WTC11 (cell line): ENCODE data around the gene DUOX2.

Experiments used
- ATF2 ChIP-seq: sonication (generic); formaldehyde crosslinking; IDR thresholded peaks from 2 replicates; pipeline ENCODE4 v1.8.1; 2022; ENCODE audit warnings: low read depth, missing genetic modification reagents, borderline replicate concordance
- CREB1 ChIP-seq: sonication (generic); formaldehyde crosslinking; IDR thresholded peaks from 2 replicates; pipeline ENCODE4 v1.8.0; 2023; ENCODE audit warnings: mild to moderate bottlenecking, missing genetic modification reagents
- CREM ChIP-seq: sonication (generic); formaldehyde crosslinking; IDR thresholded peaks from 2 replicates; pipeline ENCODE4 v1.8.1; 2022; ENCODE audit warnings: mild to moderate bottlenecking, missing genetic modification reagents, moderate library complexity
- CTCF ChIP-seq: fragments of 200-600 bp; IDR thresholded peaks from 2 replicates; pipeline ENCODE4 v1.8.0; 2022; ENCODE audit warnings: antibody characterized with exemption
- MAX ChIP-seq: sonication (generic); formaldehyde crosslinking; IDR thresholded peaks from 2 replicates; pipeline ENCODE4 v1.8.0; 2022; ENCODE audit warnings: mild to moderate bottlenecking, missing genetic modification reagents
- NR1H2 ChIP-seq: sonication (generic); formaldehyde crosslinking; IDR thresholded peaks from 2 replicates; pipeline ENCODE4 v1.9.0; 2021; ENCODE audit warnings: mild to moderate bottlenecking, moderate library complexity, missing genetic modification reagents
- NR3C1 ChIP-seq: sonication (generic); formaldehyde crosslinking; conservative IDR thresholded peaks from 2 replicates; pipeline ENCODE4 v1.8.1; 2023; ENCODE audit warnings: low read depth, mild to moderate bottlenecking, missing genetic modification reagents
- SP1 ChIP-seq: sonication (generic); formaldehyde crosslinking; conservative IDR thresholded peaks from 2 replicates; pipeline ENCODE4 v1.8.1; 2022; ENCODE audit warnings: missing genetic modification reagents
- USF1 ChIP-seq: sonication (generic); formaldehyde crosslinking; IDR thresholded peaks from 2 replicates; pipeline ENCODE4 v1.8.0; 2022; ENCODE audit warnings: mild to moderate bottlenecking, missing genetic modification reagents
- ZNF532 ChIP-seq: fragments of 250-450 bp; sonication (Bioruptor Pico); IDR thresholded peaks from 2 replicates; pipeline ENCODE4 v1.9.0; 2021; ENCODE audit warnings: mild to moderate bottlenecking, borderline replicate concordance

GRCh38 chr15:45156744-45157455, 42.9 kb upstream of the DUOX2 start:
- TF ChIP-seq CTCF: no peak
- TF ChIP-seq CREB1 (CRISPR knock-in tag): no peak
- TF ChIP-seq ATF2 (CRISPR knock-in tag): no peak
- no peak for TF ChIP-seq NR1H2 (CRISPR knock-in tag)
- TF ChIP-seq ZNF532 (CRISPR knock-in tag): no peak
- no peak for TF ChIP-seq NR3C1
- no peak for TF ChIP-seq CREM (CRISPR knock-in tag)
- TF ChIP-seq MAX (CRISPR knock-in tag): no peak
- TF ChIP-seq SP1 (CRISPR knock-in tag): no peak
- no peak for TF ChIP-seq USF1 (CRISPR knock-in tag)
